Peyer's patch (tissue), 4 donors: ENCODE data around the gene RAB11FIP4. TPM values are rescaled to one million over a fixed set of nuclear protein-coding genes. Genes with fewer than 3 reads are reported as not detected.

Experiments
- DNase-seq, 3 donors: peaks; one replicate each; pipeline ENCODE4 v3.0.0-alpha.2; 2017 to 2019
- H3K27ac ChIP-seq, 4 donors: fragments of 200-600 bp; sonication (generic); one replicate each; pipeline ENCODE4 v1.5.1; 2016 to 2019
- H3K27me3 ChIP-seq, 2 donors: fragments of 200-600 bp; sonication (generic); one replicate each; pipeline ENCODE4 v1.5.1; 2019
- H3K36me3 ChIP-seq, 3 donors: fragments of 200-600 bp; sonication (generic); one replicate each; pipeline ENCODE4 v1.5.1; 2016 to 2019
- H3K4me1 ChIP-seq, 4 donors: fragments of 200-600 bp; sonication (generic); one replicate each; pipeline ENCODE4 v1.5.1; 2016 to 2019
- H3K4me3 ChIP-seq, 4 donors: fragments of 200-600 bp; sonication (generic); 1 replicate in 3 of 4; 2 replicates in 1 of 4; pipeline ENCODE4 v1.5.1; 2016 to 2019; ENCODE audit warnings: mild to moderate bottlenecking in 1 of 4
- H3K9me3 ChIP-seq, 4 donors: fragments of 200-600 bp; sonication (generic); one replicate each; pipeline ENCODE4 v1.5.1; 2016 to 2019; ENCODE audit warnings: mild to moderate bottlenecking in 1 of 4
- POLR2A ChIP-seq, 2 donors: fragments of 450-650 bp; IDR thresholded peaks; one replicate each; pipeline ENCODE4 v1.5.1; 2017; ENCODE audit warnings: antibody characterized with exemption in 2 of 2, mild to moderate bottlenecking in 2 of 2, moderate library complexity in 2 of 2
- total RNA-seq, 4 donors: library from RNA; depleted of rRNA; stranded (reverse); fragments of >200 nt; gene quantifications; one replicate each; pipeline ENCODE4 v1.1.0, GENCODE V29; 2016
- TF ChIP-seq, protein P1 (sequence below), 6 experiments: fragments of 450-650 bp in 4 of 6; fragments of 200-600 bp in 2 of 6; sonication (generic) in 1 of 6; IDR thresholded peaks; one replicate each; pipeline ENCODE4 v1.5.1; 2017 to 2019; ENCODE audit warnings: antibody characterized with exemption in 6 of 6, mild to moderate bottlenecking in 3 of 6, moderate library complexity in 1 of 6

RAB11FIP4 gene
- total RNA-seq, 4 donors from 2014 or later, result 52.8 to 69.3 (median 64.9) TPM

DNA sequence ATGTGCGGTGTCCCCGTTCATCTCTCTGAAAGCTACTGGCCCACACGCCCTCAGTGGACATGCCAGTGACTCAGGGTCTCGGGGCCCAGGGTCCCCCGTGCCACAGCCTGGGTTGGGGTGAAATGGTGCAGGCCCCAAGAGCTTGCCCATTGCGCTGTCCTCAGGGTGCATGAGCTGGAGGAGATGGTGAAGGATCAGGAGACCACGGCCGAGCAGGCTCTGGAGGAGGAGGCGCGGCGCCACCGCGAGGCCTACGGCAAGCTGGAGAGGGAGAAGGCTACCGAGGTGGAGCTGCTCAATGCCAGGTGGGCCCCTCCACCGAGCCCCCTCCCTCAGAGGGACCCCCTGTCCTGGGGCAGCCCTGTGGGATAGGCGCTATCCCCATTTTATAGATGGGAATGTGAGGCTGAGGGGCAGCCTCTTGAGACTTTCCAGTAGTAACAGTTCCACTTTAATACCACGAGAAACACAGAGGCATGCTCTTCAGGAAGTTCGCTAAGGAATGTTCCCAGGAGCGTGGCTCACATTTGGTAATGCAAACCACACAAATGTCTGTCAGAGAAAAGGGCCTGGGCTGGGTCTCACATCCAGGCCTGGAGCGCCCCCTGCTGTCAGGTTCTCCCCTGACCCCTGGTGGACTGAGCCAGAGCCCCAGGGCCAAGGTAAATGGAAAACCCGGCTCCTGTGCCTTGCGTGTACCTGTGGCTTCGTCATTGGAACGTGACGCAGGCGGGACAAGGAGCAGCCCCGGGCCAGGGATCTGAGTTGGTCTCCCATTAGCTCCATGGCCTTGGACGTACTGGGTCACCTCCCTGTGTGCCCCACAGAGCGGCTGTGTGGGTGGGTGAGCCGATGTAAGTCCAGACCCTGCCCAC, 133.7 kb downstream of the RAB11FIP4 start:
- Histone ChIP-seq H3K27ac (peak overlapping the region in 1 of 4 donors; percentile 26), H3K27me3 (no peaks in the 10 kb centered on the region), H3K4me3 (no peak overlapping the region), H3K4me1 (peaks cover 0 to 3% (median 0%) of the 10 kb centered on the region in 4 donors), H3K9me3 (peaks cover 0 to 15% (median 0%) of the 10 kb centered on the region in 4 donors), H3K36me3 (peaks cover 0 to 79% (median 0%) of the 10 kb centered on the region in 3 donors)
- TF ChIP-seq, protein P1, sequence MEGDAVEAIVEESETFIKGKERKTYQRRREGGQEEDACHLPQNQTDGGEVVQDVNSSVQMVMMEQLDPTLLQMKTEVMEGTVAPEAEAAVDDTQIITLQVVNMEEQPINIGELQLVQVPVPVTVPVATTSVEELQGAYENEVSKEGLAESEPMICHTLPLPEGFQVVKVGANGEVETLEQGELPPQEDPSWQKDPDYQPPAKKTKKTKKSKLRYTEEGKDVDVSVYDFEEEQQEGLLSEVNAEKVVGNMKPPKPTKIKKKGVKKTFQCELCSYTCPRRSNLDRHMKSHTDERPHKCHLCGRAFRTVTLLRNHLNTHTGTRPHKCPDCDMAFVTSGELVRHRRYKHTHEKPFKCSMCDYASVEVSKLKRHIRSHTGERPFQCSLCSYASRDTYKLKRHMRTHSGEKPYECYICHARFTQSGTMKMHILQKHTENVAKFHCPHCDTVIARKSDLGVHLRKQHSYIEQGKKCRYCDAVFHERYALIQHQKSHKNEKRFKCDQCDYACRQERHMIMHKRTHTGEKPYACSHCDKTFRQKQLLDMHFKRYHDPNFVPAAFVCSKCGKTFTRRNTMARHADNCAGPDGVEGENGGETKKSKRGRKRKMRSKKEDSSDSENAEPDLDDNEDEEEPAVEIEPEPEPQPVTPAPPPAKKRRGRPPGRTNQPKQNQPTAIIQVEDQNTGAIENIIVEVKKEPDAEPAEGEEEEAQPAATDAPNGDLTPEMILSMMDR (IDR thresholded peaks at IDR 0.05), result peak; percentile 69 to 96 (median 93)
- TF ChIP-seq POLR2A (IDR thresholded peaks at IDR 0.05), result no peak
- DNase-seq, result peak; percentile 90 to 96 (median 94)

GRCh38 chr17:31525801-31526549, 134.5 kb downstream of the RAB11FIP4 start:
- peaks cover 0 to 15% (median 0%) of the 10 kb centered on the region in 4 donors for H3K9me3 ChIP-seq
- no peak overlapping the region for H3K4me3 ChIP-seq
- H3K27ac ChIP-seq, result peak overlapping the region in 1 of 4 donors; percentile 26
- H3K36me3 ChIP-seq, result peaks cover 0 to 84% (median 0%) of the 10 kb centered on the region in 3 donors
- peak; percentile 48 to 58 (median 50) for DNase-seq
- no peaks in the 10 kb centered on the region for H3K27me3 ChIP-seq
- no peak for TF ChIP-seq POLR2A (IDR thresholded peaks at IDR 0.05)
- TF ChIP-seq, protein P1 (IDR thresholded peaks at IDR 0.05), result peak in 2 of 6 experiments; percentile 19 to 20
- H3K4me1 ChIP-seq, result peaks cover 0 to 3% (median 0%) of the 10 kb centered on the region in 4 donors

DNA sequence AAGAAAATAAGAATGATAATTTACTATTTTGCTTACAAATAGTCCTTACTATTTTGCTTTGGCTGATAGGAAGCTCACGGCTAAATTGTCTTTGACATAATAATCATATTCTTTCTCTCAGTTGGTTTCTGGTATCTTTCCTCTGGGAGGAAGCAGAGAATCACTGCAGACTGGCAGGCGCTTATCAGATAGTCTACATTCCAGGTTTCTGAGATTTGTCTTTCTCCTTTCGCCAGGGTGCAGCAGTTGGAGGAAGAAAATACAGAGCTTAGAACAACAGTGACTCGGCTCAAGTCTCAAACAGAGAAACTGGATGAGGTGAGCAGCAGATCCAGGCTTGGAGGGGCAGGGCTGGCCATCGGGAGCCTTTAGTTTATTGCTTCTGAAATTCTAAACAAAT, 136.1 kb downstream of the RAB11FIP4 start:
- DNase-seq, result no peak
- Histone ChIP-seq H3K27me3 (no peaks in the 10 kb centered on the region), H3K36me3 (peaks cover 0 to 87% (median 0%) of the 10 kb centered on the region in 3 donors), H3K4me3 (no peak overlapping the region), H3K9me3 (peaks cover 0 to 15% (median 0%) of the 10 kb centered on the region in 4 donors), H3K4me1 (no peaks in the 10 kb centered on the region), H3K27ac (no peak overlapping the region)
- TF ChIP-seq, protein P1 (IDR thresholded peaks at IDR 0.05), result no peak
- TF ChIP-seq POLR2A (IDR thresholded peaks at IDR 0.05), result no peak

GRCh38 chr17:31528291-31528874, 136.9 kb downstream of the RAB11FIP4 start:
- Histone ChIP-seq H3K4me1 (no peaks in the 10 kb centered on the region), H3K27me3 (no peaks in the 10 kb centered on the region), H3K36me3 (peaks cover 0 to 80% (median 0%) of the 10 kb centered on the region in 3 donors), H3K4me3 (no peak overlapping the region), H3K9me3 (peaks cover 0 to 11% (median 0%) of the 10 kb centered on the region in 4 donors), H3K27ac (no peak overlapping the region)
- peak in 1 of 3 donors; percentile 41 for DNase-seq
- TF ChIP-seq, protein P1 (IDR thresholded peaks at IDR 0.05), result no peak
- TF ChIP-seq POLR2A (IDR thresholded peaks at IDR 0.05), result no peak

- no peak for TF ChIP-seq POLR2A (IDR thresholded peaks at IDR 0.05)
- TF ChIP-seq, protein P1 (IDR thresholded peaks at IDR 0.05), result no peak
- peaks cover 0 to 3% (median 0%) of the 10 kb centered on the region in 4 donors for H3K4me1 ChIP-seq
- H3K36me3 ChIP-seq, result peaks cover 0 to 65% (median 0%) of the 10 kb centered on the region in 3 donors
These were observed 138.4 kb downstream of the RAB11FIP4 start for GRCh38 chr17:31529841-31530251.

More at GRCh38 chr17:31529841-31530251, 138.4 kb downstream of the RAB11FIP4 start:
- DNase-seq, result peak in 1 of 3 donors; percentile 34
- Histone ChIP-seq H3K4me3 (no peak overlapping the region), H3K27me3 (no peaks in the 10 kb centered on the region), H3K27ac (no peak overlapping the region), H3K9me3 (no peaks in the 10 kb centered on the region)
